ENCODE data around the gene ARMC2. TPM values are rescaled to one million over a fixed set of nuclear protein-coding genes. Genes with fewer than 3 reads are reported as not detected.

ARMC2 gene
- total and polyA plus RNA-seq, 2 donors (not counting 3 experiments of a cell fraction or from before 2014, with no cell fraction given), result 1.7 to 3.7 TPM

DNA sequence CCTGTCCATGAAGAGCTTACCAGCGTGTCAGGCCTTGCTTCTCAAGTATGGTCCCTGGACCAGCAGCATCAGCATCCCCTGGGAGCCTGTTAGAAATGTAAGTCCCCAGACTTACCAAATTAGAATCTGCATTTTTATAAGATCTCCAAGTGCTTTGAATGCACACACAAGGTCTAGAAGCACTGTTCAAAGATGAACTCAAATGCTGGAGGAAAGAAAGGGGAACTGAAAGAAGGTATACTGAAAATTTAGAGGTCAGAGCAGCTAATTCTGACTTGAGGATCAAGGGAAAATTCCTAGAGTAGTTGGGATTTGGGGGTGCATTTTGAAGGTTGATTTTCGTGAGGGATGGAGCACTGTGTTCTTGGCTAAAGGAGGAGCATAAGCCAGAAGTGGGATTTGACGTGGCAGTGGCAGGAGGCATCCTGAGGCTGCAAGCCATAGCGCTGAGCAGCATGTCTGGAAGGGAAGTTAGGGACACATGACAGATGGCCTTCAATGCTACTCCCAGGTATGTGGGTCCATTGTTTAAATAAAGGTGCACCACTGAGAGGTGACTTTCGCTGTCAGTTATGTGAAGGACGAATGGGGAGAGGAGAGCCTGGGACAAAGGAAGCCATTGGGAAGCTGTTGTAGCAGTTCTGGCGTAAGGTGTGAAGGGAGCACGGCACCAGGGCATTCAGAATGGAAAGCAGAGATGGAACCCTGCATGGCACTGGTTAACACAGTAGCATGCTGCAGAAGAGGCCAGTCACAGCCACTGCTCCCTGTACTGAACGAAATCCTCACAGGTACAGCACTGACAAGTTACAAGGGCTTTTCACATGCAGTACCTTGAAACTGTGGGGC lies 36.2 kb downstream of the ARMC2 start:
- no peaks in the 10 kb centered on the region for H3K9me1 ChIP-seq (replicated peaks; ENCODE audit: control insufficient read depth, extremely low read depth, insufficient read depth, low read length)
- no peak overlapping the region for H3K4me3 ChIP-seq (replicated peaks in 1 of 3; ENCODE audit: insufficient read depth in 1 of 3, low read depth in 1 of 3, low read length in 3 of 3)
- BruUV-seq (replicated peaks), result no TSS peak
- intact Hi-C loops (cut with micrococcal nuclease), result no loop called here
- H3K9me3 ChIP-seq (replicated peaks; ENCODE audit: control insufficient read depth, insufficient read depth, low read length), result no peaks in the 10 kb centered on the region
- no peak overlapping the region for H3K27ac ChIP-seq (ENCODE audit: insufficient read depth, low read depth, low read length)
- no peak overlapping the region for H2AFZ ChIP-seq (ENCODE audit: low read depth, low read length)
- no peaks in the 10 kb centered on the region for H4K20me1 ChIP-seq (replicated peaks; ENCODE audit: control insufficient read depth, extremely low read depth, insufficient read depth, low read length)
- H3K4me1 ChIP-seq (ENCODE audit: control insufficient read depth, extremely low read depth, insufficient read depth, low read length), result no peaks in the 10 kb centered on the region
- H3K4me2 ChIP-seq (ENCODE audit: insufficient read depth, low read length), result no peak overlapping the region
- H3K36me3 ChIP-seq (ENCODE audit: control insufficient read depth in 2 of 2, extremely low read depth in 1 of 2, insufficient read depth in 2 of 2, low read length in 2 of 2), result no peaks in the 10 kb centered on the region
- ChIA-PET CTCF (interaction anchor here (1.6 to 1.8 kb wide), 2 partner anchors 9 to 342 kb away, joined by 6 to 11 read pairs; no protein-coding TSS in a partner anchor), POLR2A (no interaction called here)
- dilution Hi-C loops (cut with MboI; ENCODE audit: extremely low pct_ligation_motif_present, low sequenced_read_pairs), result no loop called here
- H3K79me2 ChIP-seq (ENCODE audit: control insufficient read depth, insufficient read depth, low read length), result no peaks in the 10 kb centered on the region
- FAIRE-seq (no peak), DNase-seq (ENCODE audit: low read depth, low spot score) (no peak)
- H3K27me3 ChIP-seq (ENCODE audit: control insufficient read depth in 2 of 2, insufficient read depth in 2 of 2, low read length in 2 of 2), result no peaks in the 10 kb centered on the region
- H3K9ac ChIP-seq (replicated peaks; ENCODE audit: extremely low read depth, insufficient read depth, low read length), result no peak overlapping the region
- TF ChIP-seq MYC (IDR thresholded peaks at IDR 0.05; ENCODE audit: low read depth, low read length) (no peak), POLR2A (IDR thresholded peaks at IDR 0.05; ENCODE audit: low read depth, low read length) (no peak), FOS (IDR thresholded peaks at IDR 0.05; ENCODE audit: borderline replicate concordance, insufficient read depth, low read length) (no peak), POLR2AphosphoS5 (IDR thresholded peaks at IDR 0.05; ENCODE audit: insufficient read depth, low read depth, low read length) (no peak), GATA2 (IDR thresholded peaks at IDR 0.05; ENCODE audit: insufficient read depth, insufficient read length, low read depth, low read length) (no peak), JUN (IDR thresholded peaks at IDR 0.05; ENCODE audit: borderline replicate concordance, insufficient read depth, insufficient read length, low read depth) (no peak), EZH2 (IDR thresholded peaks at IDR 0.05; ENCODE audit: borderline replicate concordance, low read depth, low read length, severe bottlenecking) (no peak)
- TF ChIP-seq, protein P1, sequence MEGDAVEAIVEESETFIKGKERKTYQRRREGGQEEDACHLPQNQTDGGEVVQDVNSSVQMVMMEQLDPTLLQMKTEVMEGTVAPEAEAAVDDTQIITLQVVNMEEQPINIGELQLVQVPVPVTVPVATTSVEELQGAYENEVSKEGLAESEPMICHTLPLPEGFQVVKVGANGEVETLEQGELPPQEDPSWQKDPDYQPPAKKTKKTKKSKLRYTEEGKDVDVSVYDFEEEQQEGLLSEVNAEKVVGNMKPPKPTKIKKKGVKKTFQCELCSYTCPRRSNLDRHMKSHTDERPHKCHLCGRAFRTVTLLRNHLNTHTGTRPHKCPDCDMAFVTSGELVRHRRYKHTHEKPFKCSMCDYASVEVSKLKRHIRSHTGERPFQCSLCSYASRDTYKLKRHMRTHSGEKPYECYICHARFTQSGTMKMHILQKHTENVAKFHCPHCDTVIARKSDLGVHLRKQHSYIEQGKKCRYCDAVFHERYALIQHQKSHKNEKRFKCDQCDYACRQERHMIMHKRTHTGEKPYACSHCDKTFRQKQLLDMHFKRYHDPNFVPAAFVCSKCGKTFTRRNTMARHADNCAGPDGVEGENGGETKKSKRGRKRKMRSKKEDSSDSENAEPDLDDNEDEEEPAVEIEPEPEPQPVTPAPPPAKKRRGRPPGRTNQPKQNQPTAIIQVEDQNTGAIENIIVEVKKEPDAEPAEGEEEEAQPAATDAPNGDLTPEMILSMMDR (IDR thresholded peaks at IDR 0.05; ENCODE audit: extremely low read depth in 1 of 2, insufficient read depth in 1 of 2, low read depth in 1 of 2, low read length in 2 of 2), result no peak
- TF ChIP-seq, protein P2, sequence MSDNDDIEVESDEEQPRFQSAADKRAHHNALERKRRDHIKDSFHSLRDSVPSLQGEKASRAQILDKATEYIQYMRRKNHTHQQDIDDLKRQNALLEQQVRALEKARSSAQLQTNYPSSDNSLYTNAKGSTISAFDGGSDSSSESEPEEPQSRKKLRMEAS (IDR thresholded peaks at IDR 0.05; ENCODE audit: insufficient read depth, insufficient read length), result no peak
